SU-DHL-6 (cell line): ENCODE results near the gene CSPG5.

Experiments
- EZH2phosphoT487 ChIP-seq: fragments of 200-600 bp; sonication (generic), shearing (Covaris generic); conservative IDR thresholded peaks from 2 replicates; pipeline ENCODE4 v1.6.1; 2018; ENCODE audit warnings: mild to moderate bottlenecking, antibody characterized with exemption, low read length, moderate library complexity, mixed read lengths
- TF ChIP-seq, protein P1 (sequence below): fragments of 200-600 bp; sonication (generic); IDR thresholded peaks from one replicate; pipeline ENCODE4 v1.5.1; 2017; ENCODE audit warnings: antibody characterized with exemption, mild to moderate bottlenecking, low read length, moderate library complexity; ENCODE audit not compliant: insufficient read depth, poor library complexity, severe bottlenecking

DNA sequence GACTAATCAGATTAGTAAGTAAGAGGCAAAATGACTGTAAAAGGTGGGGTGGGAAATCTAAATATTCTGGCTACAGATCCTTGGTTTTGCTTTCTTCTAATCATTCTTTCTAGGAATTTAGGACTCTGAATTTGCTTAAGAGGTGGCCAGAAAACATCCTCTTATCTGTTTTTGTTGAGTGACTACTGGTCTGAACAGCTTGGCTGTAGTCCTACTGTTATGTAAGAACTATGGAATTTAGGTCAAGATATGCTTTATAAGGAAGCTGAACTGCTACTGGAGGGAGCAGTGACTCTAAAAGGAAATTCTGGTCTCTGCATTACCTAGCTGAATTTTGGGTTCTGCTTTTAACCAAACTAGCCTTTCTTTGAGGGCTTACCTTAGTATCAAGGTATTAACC is 33.5 kb upstream of the CSPG5 start:
- TF ChIP-seq, protein P1, sequence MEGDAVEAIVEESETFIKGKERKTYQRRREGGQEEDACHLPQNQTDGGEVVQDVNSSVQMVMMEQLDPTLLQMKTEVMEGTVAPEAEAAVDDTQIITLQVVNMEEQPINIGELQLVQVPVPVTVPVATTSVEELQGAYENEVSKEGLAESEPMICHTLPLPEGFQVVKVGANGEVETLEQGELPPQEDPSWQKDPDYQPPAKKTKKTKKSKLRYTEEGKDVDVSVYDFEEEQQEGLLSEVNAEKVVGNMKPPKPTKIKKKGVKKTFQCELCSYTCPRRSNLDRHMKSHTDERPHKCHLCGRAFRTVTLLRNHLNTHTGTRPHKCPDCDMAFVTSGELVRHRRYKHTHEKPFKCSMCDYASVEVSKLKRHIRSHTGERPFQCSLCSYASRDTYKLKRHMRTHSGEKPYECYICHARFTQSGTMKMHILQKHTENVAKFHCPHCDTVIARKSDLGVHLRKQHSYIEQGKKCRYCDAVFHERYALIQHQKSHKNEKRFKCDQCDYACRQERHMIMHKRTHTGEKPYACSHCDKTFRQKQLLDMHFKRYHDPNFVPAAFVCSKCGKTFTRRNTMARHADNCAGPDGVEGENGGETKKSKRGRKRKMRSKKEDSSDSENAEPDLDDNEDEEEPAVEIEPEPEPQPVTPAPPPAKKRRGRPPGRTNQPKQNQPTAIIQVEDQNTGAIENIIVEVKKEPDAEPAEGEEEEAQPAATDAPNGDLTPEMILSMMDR: no peak
- TF ChIP-seq EZH2phosphoT487: no peak
